HG03159 (cell line): ENCODE measurements around the gene IRX2.

Experiments used
- ATAC-seq: cut with Tn5 transposase; IDR thresholded peaks from one replicate; pipeline ENCODE4 v1.9.1; 2021; ENCODE audit warnings: mild to moderate bottlenecking, moderate library complexity; ENCODE audit not compliant: unreplicated experiment

Gene IRX2

DNA sequence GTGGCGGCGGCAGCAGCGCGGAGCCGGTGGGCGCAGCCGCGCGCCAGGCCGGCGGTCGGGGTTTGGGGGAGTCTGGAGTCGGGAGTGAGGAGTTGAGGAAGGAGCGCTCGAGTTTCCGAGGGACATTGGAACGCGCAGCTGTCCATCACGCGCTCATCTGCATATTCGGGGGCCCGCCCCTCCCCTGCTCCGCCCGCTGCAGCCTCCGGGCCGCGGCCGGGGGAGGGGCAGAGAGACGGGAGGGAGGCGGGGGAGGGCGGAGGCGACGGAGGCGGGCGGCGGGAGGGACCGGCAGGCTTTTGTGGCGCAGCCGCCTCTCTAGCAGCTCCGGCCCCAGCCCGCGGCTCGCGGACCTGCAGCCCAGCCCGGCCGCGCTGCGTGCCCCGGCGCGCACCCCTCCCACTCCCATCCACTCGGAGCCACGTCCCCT is at the start of gene IRX2:
Gene IRX2, minus strand, starts transcription at position 86 of the 430 bp plus-strand sequence. CDS start 264 bp downstream, outside the sequence.
- no peak for ATAC-seq

DNA sequence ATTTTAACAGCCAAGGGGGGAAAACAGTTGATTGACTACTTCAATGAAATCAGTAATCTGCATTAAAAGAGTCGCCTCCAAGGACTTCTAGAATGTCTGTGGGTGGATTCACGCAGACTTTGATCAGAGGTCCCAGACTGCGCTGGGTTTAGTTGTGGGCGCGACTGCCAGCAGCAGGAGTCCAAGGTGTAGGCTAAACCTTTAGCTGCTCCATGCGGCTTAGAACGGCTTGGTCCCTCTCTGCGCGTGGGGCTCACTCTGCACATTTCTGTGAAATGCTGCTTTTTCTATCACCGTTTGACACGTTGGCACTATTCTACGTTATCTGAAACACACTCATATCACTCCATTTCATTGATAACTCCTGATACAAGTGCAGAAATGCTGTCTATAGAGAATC is 48.6 kb upstream of the IRX2 start:
- ATAC-seq = no peak

- no peak for ATAC-seq
Observed at GRCh38 chr5:2797981-2798380, 46.5 kb upstream of the IRX2 start.

- no peak for ATAC-seq
Observed at GRCh38 chr5:2797160-2797559, 45.7 kb upstream of the IRX2 start.

- no peak for ATAC-seq
Observed at GRCh38 chr5:2783223-2783622, 31.7 kb upstream of the IRX2 start.

DNA sequence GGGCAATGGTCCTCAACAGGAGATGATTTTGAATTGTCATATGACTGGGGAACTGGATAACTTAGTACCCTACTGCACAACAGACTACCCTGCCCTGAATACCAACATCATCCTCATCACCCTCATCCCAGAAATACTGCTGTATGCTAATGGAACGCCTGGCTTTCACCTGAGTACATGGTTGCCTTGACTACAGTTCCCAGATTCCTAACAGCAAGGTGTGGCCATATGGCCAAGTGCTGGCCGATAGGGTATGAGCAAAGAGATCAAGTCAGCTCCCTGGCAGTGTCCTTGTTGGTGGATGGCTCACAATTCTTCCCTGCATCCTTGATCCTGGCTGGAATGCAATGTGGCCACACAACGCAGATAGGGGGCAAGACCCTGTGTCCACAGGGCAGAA is 31.2 kb upstream of the IRX2 start:
- no peak for ATAC-seq

- no peak for ATAC-seq
Observed at GRCh38 chr5:2780421-2781171, 29.1 kb upstream of the IRX2 start.

GRCh38 chr5:2779459-2779858 is 28.0 kb upstream of the IRX2 start:
- ATAC-seq = no peak

DNA sequence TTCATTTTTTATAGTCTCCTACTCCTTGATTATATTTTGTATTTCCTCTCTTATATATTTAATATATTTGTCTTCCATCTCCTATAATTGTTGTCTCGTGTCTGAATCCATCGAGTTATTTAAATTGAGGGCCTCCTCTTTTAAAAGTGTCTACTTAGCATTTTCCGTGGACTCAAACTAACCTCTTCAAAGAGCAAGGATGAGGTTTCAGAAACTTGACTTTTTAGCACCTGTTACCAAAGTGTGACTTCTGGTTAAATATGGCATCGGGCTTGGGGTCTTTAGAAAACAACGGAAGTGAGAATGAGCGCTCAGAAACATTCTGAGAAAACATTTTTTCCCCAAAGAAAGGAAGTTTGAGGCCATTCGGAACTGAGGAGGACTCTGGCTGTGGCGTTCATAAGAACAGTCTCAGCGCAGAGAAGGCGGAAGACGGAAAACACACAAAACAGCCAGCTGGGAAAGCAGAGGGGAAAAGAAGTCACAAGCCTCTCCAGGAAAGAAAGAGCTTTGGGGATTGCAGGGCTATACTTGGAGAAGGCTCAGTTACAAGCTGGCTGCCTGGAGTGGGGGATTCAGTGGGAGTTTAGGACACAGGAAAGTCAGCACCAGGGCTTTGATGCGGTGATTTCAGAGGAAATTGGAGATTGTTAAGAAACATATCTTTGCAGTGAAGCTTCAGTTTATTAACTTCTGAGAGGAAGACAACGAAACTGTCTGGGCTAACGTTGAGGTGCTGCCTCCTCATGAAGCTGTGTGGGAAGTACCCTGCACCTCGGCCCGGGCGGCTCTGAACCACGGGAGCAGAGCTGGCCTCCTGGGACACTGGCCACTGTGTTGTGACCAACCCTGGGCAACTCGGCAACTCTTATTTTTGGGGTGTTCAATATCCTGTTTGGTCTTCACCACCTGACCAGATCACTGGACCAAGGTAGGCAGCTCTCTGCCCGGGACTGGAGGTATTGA is 25.1 kb upstream of the IRX2 start:
- ATAC-seq = no peak

GRCh38 chr5:2773327-2773726 is 21.9 kb upstream of the IRX2 start:
- ATAC-seq = no peak

DNA sequence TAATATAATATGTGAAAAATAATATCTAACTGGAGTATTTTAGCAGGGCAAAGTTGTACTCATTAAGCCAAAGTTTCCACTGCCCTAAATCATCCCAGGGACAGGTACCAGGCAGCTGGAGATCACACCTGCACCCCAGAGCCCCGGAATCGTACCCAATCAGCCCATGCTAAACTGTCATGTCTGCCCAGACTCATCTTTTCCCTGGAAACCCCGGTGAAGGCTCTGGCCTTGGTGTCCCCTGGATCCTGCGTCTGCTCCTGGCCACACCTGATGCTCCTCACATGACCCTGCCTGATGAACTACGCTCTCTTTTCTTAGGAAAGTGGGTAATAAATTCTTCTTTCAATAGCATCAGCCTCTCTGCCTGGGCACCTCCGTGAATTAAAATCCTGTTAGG is 15.6 kb upstream of the IRX2 start:
- ATAC-seq = no peak

DNA sequence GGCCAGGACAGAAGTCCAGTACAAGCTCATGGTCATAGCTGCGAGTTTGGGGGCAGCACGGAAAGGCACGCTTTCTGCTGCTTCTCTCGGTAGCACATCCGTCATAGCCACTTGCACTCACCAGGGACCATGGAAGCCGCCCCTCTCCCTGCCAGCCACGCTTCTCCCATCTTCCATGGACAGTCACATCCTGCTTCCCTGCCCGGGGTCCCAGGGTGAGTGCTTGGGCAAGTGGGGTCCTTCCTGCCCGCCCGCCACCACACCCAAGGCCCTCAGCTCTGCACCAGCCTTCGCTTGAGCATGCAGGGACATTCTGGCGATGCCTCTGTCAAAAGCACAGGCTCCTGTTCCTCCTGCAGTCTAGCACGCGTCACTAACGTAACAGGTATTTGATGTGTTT is 13.1 kb upstream of the IRX2 start:
- ATAC-seq = no peak

DNA sequence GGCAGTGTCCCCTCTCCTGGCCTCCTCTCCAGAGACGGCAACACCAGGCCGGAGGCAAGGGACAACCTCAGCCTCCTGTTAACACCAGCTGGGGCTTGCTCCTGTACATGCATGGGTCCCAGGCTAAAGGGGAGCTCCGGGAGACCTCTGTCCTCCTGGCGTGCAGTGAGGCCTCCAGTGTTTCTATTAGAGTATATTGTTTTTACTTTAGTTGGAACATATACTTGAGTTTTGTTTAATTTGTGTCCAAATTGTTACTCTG is 12.0 kb upstream of the IRX2 start:
- ATAC-seq = no peak

DNA sequence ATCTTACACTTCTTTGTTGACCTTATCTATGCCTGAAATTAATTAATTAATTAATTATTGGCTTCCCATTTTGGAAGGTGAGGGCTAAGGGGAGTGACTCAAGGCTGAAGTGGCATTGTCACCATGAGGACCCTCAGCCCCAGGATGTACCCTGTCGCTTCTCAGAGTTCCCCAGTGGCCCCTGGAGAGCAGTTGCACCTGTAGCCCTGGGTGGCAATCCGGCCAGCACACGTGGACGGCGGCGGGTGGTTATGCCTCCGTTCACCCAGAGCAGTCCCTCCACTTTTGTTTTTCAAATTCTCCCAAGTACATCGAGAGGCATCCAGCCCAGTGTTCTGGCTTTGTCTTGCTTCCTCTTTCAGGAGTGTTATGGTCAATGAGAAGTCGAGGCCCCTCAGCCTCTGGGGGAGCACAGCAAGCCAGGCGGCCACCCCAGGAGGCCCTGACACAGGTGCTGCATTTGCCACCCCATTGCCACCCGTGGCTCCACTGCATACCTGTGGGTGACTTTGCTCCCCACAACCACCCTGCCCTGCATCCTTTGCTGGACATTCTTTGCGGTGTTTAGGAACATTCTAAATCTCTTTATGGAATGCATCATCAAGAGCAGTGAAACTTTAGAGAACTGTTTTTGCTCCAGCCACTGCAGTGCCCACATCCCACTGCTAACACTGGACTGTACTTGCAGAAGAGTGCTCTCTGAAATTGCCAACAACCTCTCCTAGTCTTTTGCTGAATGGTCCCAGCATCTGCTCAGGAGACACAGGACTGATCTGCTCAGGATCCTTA is 11.5 kb upstream of the IRX2 start:
- ATAC-seq = no peak

GRCh38 chr5:2761921-2762488 is 10.5 kb upstream of the IRX2 start:
- ATAC-seq = no peak

DNA sequence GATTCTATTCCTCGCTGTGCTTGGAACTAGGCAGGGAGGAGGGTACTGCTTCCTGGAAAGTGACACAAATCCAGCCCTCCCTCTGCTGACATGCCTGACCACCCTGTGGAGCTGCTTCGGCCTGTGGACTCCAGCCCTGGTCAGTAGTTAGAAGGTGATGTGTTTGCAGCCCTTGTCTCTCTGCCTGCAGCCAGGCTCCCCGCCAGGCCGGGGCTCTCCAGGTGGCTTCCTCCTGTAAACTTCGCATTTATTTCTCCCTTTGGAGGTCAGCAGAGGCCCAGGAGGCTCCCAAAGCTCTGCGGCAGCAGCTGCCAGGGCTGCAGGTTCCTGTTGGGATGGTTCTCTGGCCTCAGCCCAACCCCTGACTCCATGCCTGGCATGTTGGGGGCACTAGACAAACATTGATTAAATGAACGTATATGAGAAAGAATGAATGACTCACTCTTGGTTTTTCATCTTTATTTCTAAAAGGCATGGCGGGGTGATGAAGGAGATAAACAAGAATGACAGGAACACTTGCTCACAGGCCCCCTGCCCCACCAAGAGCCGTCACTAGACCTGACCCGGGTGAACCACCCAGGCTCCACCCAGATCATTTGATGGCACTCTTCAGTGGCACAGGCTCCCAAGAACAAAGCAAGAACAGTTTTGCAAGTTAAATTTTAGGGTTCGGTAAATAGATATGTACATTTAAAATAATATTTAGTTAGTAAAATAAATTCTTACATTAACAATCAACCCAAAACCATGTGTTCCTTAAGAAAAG is 8.4 kb upstream of the IRX2 start:
- no peak for ATAC-seq

DNA sequence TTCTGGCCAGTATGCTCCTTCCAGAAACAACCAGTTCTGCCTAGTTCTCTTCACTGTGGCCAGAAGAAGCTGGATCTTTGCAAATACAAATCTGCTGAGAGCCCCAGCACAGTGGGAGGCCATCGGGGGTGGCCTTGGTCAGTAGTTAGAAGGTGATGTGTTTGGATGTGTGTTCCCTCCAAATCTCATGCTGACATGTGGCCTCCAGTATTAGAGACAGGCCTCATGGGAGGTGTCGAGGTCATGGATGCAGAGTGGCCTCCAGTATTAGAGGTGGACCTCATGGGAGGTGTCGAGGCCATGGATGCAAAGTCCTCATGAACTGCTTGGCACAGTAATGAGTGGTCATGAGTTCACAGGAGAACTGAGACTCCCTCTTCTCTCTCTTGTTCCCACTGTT is 7.6 kb upstream of the IRX2 start:
- ATAC-seq = no peak

GRCh38 chr5:2758632-2759031 is 7.2 kb upstream of the IRX2 start:
- no peak for ATAC-seq

GRCh38 chr5:2757563-2758351 is 6.3 kb upstream of the IRX2 start:
- ATAC-seq = no peak
